Right atrium auricular region (tissue), 2 donors: ENCODE data around the gene GFOD2. TPM values are rescaled to one million over a fixed set of nuclear protein-coding genes. Genes with fewer than 3 reads are reported as not detected.

ENCODE experiments used
- DNase-seq: peaks from one replicate; pipeline ENCODE4 v3.0.0-alpha.2; 2019; ENCODE audit warnings: low spot score
- H3K27ac ChIP-seq, 2 donors: fragments of 200-600 bp; sonication (generic); 1 replicate in 1 of 2; 2 replicates in 1 of 2; pipeline ENCODE4 v1.5.1; 2016 to 2019
- H3K27me3 ChIP-seq, 2 donors: fragments of 200-600 bp; sonication (generic); one replicate each; pipeline versions ENCODE4 v1.5.1 to v1.6.0; 2017 to 2019
- H3K36me3 ChIP-seq: fragments of 200-600 bp; sonication (generic); one replicate; pipeline ENCODE4 v1.5.1; 2016
- H3K4me1 ChIP-seq, 2 donors: fragments of 200-600 bp; sonication (generic); one replicate each; pipeline versions ENCODE4 v1.5.1 to v1.6.0; 2017 to 2019
- H3K4me3 ChIP-seq, 2 donors: fragments of 200-600 bp; sonication (generic); 1 replicate in 1 of 2; 2 replicates in 1 of 2; pipeline ENCODE4 v1.5.1; 2017 to 2019; ENCODE audit warnings: mild to moderate bottlenecking in 1 of 2, moderate library complexity in 1 of 2
- H3K9me3 ChIP-seq, 2 donors: fragments of 200-600 bp; sonication (generic); one replicate each; pipeline ENCODE4 v1.5.1; 2019
- total RNA-seq, 2 donors: library from RNA; depleted of rRNA; stranded (reverse); fragments of >200 nt; gene quantifications; one replicate each; pipeline ENCODE4 v1.1.0, GENCODE V29; 2016
- TF ChIP-seq, protein P1 (sequence below), 2 donors: fragments of 200-600 bp; sonication (generic); IDR thresholded peaks; one replicate each; pipeline ENCODE4 v1.5.1; 2019; ENCODE audit warnings: antibody characterized with exemption in 2 of 2

GFOD2 gene
- total RNA-seq, 2 donors from 2014 or later, result 7.1 to 9.2 TPM

DNA sequence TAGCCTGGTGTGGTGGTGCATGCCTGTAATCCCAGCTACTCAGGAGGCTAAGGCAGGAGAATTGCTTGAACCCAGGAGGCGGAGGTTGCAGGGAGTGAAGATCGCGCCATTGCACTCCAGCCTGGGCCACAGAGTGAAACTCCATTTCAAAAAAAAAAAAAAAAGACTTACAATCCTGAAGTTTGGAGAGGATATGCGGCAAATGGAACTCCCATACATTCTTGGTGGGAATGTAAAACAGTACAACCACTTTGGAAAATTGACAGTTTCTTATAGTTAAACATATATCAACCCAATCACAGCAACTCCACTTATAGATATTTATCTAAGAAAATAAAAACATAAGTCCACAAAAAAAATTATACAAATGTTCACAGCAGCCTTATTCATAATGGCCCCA is 11.9 kb downstream of the GFOD2 start:
- Histone ChIP-seq H3K4me1 (no peaks in the 10 kb centered on the region), H3K27ac (no peak overlapping the region)
- DNase-seq, result no peak

DNA sequence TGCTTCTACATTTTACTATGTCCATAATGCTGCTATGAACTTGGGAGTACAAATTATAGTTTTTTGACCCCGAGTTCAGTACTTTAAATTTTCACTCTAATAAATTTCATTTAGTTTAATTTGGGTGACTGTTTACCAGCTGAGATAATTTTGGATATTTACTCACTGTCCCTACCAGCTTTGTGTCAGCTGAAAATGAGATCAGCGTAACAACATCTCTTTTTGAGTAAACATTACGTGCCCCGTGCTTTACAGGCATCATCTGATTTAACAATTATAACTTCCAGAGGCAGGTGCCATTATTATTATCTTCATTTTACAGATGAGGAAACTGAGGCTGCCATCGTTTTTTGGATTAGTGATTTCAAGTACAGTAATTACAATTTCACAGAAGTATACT is 15.0 kb downstream of the GFOD2 start:
- Histone ChIP-seq H3K4me1 (no peaks in the 10 kb centered on the region), H3K4me3 (no peak overlapping the region), H3K27ac (no peak overlapping the region), H3K9me3 (no peaks in the 10 kb centered on the region), H3K27me3 (no peaks in the 10 kb centered on the region), H3K36me3 (no peaks in the 10 kb centered on the region)
- DNase-seq, result no peak
- TF ChIP-seq, protein P1, sequence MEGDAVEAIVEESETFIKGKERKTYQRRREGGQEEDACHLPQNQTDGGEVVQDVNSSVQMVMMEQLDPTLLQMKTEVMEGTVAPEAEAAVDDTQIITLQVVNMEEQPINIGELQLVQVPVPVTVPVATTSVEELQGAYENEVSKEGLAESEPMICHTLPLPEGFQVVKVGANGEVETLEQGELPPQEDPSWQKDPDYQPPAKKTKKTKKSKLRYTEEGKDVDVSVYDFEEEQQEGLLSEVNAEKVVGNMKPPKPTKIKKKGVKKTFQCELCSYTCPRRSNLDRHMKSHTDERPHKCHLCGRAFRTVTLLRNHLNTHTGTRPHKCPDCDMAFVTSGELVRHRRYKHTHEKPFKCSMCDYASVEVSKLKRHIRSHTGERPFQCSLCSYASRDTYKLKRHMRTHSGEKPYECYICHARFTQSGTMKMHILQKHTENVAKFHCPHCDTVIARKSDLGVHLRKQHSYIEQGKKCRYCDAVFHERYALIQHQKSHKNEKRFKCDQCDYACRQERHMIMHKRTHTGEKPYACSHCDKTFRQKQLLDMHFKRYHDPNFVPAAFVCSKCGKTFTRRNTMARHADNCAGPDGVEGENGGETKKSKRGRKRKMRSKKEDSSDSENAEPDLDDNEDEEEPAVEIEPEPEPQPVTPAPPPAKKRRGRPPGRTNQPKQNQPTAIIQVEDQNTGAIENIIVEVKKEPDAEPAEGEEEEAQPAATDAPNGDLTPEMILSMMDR (IDR thresholded peaks at IDR 0.05), result no peak

More for the DNA sequence above, 11.9 kb downstream of the GFOD2 start:
- H3K36me3 ChIP-seq, result no peaks in the 10 kb centered on the region
- no peaks in the 10 kb centered on the region for H3K27me3 ChIP-seq
- TF ChIP-seq, protein P1 (IDR thresholded peaks at IDR 0.05), result no peak
- no peak overlapping the region for H3K4me3 ChIP-seq
- no peaks in the 10 kb centered on the region for H3K9me3 ChIP-seq

DNA sequence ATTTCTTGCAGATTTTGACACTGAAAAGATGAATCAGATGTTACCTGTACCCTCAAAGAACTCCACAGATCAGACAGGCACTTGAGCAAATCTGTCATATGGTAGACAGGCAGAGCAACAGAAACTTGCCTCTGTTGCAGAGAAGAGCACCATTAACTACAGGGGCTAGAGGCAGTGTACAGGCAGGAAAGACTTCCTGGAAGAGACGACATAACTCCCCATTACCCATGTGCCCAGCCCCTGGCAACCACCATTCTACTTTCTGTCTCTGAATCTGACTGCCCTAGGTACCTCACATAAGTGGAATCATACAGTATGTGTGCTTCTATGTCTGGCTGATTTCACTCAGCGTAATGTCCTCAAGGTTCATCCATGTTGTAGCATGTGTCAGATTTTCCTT is 15.5 kb downstream of the GFOD2 start:
- Histone ChIP-seq H3K36me3 (no peaks in the 10 kb centered on the region), H3K9me3 (no peaks in the 10 kb centered on the region), H3K27ac (no peak overlapping the region), H3K4me1 (no peaks in the 10 kb centered on the region), H3K4me3 (no peak overlapping the region), H3K27me3 (no peaks in the 10 kb centered on the region)
- TF ChIP-seq, protein P1 (IDR thresholded peaks at IDR 0.05), result no peak
- no peak for DNase-seq

DNA sequence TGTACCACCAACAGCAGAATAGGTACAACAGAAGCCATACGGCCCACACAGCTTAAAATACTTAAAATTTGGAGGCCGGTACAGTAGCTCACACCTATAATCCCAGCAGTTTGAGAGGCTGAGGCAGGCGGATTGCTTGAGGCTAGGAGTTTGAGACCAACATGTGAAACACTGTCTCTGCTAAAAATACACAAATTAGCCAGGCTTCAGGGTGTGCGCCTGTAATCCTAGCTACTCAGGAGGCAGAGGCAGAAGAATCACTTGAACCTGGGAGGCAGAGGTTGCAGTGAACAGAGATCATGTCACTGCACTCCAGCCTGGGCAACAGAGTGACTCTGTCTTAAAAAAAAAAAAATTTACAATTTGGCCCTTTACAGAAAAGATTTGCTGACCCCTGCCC is 17.0 kb downstream of the GFOD2 start:
- no peaks in the 10 kb centered on the region for H3K27me3 ChIP-seq
- H3K4me1 ChIP-seq, result no peaks in the 10 kb centered on the region
- H3K27ac ChIP-seq, result no peak overlapping the region
- no peak for DNase-seq
- no peak overlapping the region for H3K4me3 ChIP-seq
- H3K36me3 ChIP-seq, result no peaks in the 10 kb centered on the region
- TF ChIP-seq, protein P1 (IDR thresholded peaks at IDR 0.05), result no peak
- no peaks in the 10 kb centered on the region for H3K9me3 ChIP-seq

DNA sequence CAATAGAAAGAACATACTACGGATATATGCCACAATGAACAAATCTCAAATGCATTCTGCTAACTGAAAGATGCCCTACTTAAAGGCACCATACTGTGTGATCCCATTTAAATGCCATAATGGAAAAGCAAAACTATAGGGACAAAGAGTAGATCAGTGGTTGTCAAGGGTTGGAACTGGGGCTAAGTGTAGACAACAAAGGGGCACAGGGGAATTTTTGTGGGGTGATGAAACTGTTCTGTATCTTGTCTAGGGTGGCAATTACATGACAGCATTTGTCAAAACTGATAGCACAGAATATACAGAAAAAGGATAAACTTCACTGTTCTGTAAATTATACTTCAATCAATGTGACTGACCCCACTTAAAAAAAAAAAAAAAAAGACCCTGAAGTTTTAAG is 17.7 kb downstream of the GFOD2 start:
- TF ChIP-seq, protein P1 (IDR thresholded peaks at IDR 0.05), result no peak
- Histone ChIP-seq H3K4me3 (no peak overlapping the region), H3K36me3 (no peaks in the 10 kb centered on the region), H3K27ac (no peak overlapping the region), H3K9me3 (no peaks in the 10 kb centered on the region), H3K4me1 (no peaks in the 10 kb centered on the region), H3K27me3 (no peaks in the 10 kb centered on the region)
- no peak for DNase-seq

DNA sequence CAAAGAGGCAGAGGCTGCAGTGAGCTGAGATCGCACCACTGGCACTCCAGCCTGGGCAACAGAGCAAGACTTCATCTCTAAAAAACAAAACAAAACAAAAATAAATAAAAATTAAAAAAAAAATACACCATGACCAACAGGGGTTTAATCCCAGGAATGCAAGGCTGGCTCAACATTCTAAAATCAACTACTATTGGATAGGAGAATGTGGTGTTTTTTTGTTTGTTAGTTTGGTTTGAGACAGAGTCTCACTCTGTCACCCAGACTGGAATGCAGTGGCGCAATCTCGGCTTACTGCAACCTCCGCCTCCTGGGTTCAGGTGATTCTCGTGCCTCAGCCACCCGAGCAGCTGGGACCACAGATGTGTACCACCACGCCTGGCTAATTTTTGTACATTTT is 19.9 kb downstream of the GFOD2 start:
- Histone ChIP-seq H3K36me3 (no peaks in the 10 kb centered on the region), H3K27me3 (no peaks in the 10 kb centered on the region), H3K9me3 (no peaks in the 10 kb centered on the region), H3K27ac (no peak overlapping the region), H3K4me1 (no peaks in the 10 kb centered on the region), H3K4me3 (no peak overlapping the region)
- TF ChIP-seq, protein P1 (IDR thresholded peaks at IDR 0.05), result no peak
- no peak for DNase-seq
